Liver (tissue), 9 donors: ENCODE data around the gene RGL2. TPM values are rescaled to one million over a fixed set of nuclear protein-coding genes. Genes with fewer than 3 reads are reported as not detected.

Experiments
- DNase-seq: peaks from one replicate; pipeline ENCODE4 v3.0.0-alpha.2; 2017; ENCODE audit warnings: low spot score
- H3K27ac ChIP-seq, 2 donors: one replicate each; pipeline ENCODE4 v1.7.0; 2013; ENCODE audit warnings: inconsistent platforms in 2 of 2, low read length in 2 of 2, control low read depth in 1 of 2, low read depth in 1 of 2, mild to moderate bottlenecking in 1 of 2
- H3K27me3 ChIP-seq, 4 donors: one replicate each; pipeline versions ENCODE4 v1.6.1 to v1.7.0; 2013; ENCODE audit warnings: low read length in 3 of 4, inconsistent platforms in 1 of 4, mild to moderate bottlenecking in 1 of 4, moderate library complexity in 1 of 4; ENCODE audit not compliant: control insufficient read depth in 4 of 4, insufficient read depth in 4 of 4
- H3K36me3 ChIP-seq, 4 donors: one replicate each; pipeline versions ENCODE4 v1.6.1 to v1.7.0; 2013; ENCODE audit warnings: low read length in 3 of 4, mild to moderate bottlenecking in 3 of 4, low read depth in 1 of 4, moderate library complexity in 1 of 4; ENCODE audit not compliant: control insufficient read depth in 4 of 4, insufficient read depth in 3 of 4
- H3K4me1 ChIP-seq, 4 donors: one replicate each; pipeline versions ENCODE4 v1.6.1 to v1.7.0; 2013; ENCODE audit warnings: low read length in 3 of 4, mild to moderate bottlenecking in 3 of 4, moderate library complexity in 1 of 4; ENCODE audit not compliant: control insufficient read depth in 4 of 4, insufficient read depth in 4 of 4
- H3K4me3 ChIP-seq, 3 donors: one replicate each; pipeline versions ENCODE4 v1.6.1 to v1.7.0; 2013; ENCODE audit warnings: low read length in 3 of 3, control low read depth in 1 of 3, low read depth in 1 of 3, mild to moderate bottlenecking in 1 of 3
- H3K9ac ChIP-seq, 2 donors: one replicate each; pipeline ENCODE4 v1.7.0; 2013; ENCODE audit warnings: low read length in 2 of 2, mild to moderate bottlenecking in 2 of 2, moderate library complexity in 2 of 2, control low read depth in 1 of 2, low read depth in 1 of 2
- H3K9me3 ChIP-seq, 4 donors: one replicate each; pipeline versions ENCODE4 v1.6.1 to v1.7.0; 2013; ENCODE audit warnings: low read length in 3 of 4; ENCODE audit not compliant: control insufficient read depth in 4 of 4
- FOXA1 ChIP-seq: IDR thresholded peaks from 2 replicates; pipeline ENCODE4 v1.6.1; 2016; ENCODE audit warnings: antibody characterized with exemption
- FOXA2 ChIP-seq: IDR thresholded peaks from 2 replicates; pipeline ENCODE4 v1.6.1; 2016; ENCODE audit warnings: antibody characterized with exemption
- HNF4A ChIP-seq, 2 donors: conservative IDR thresholded peaks; 2 replicates each; pipeline ENCODE4 v1.6.1; 2016; ENCODE audit warnings: antibody characterized with exemption in 2 of 2, mild to moderate bottlenecking in 2 of 2
- HNF4G ChIP-seq: IDR thresholded peaks from 2 replicates; pipeline ENCODE4 v1.6.1; 2016; ENCODE audit warnings: antibody characterized with exemption
- RAD21 ChIP-seq, 2 donors: IDR thresholded peaks; 2 replicates each; pipeline ENCODE4 v1.6.1; 2016; ENCODE audit warnings: antibody characterized with exemption in 2 of 2, mild to moderate bottlenecking in 2 of 2
- RXRA ChIP-seq, 2 donors: IDR thresholded peaks; 2 replicates each; pipeline ENCODE4 v1.6.1; 2017 to 2018; ENCODE audit warnings: antibody characterized with exemption in 2 of 2, mild to moderate bottlenecking in 1 of 2
- YY1 ChIP-seq: IDR thresholded peaks from 2 replicates; pipeline ENCODE4 v1.6.1; 2016; ENCODE audit warnings: antibody characterized with exemption, mild to moderate bottlenecking
- WGBS: extraction: QIAGEN DNeasy Blood & Tissue Kit; methylation state at CpG from one replicate; pipeline ENCODE4 v1.1.7; 2013; 5-methylcytosine and 5-hydroxymethylcytosine counted together
- polyA plus RNA-seq, 2 donors: library from polyadenylated mRNA; stranded (reverse) in 1 of 2; unstranded in 1 of 2; fragments of 200-250 nt in 1 of 2; fragments of >200 nt in 1 of 2; fragmentation: Nextera tagmentation in 1 of 2; extraction: Ambion mirVana in 1 of 2; gene quantifications; one replicate each; pipeline versions ENCODE4 v1.2.1 to v1.2.3, GENCODE V29; 2013 to 2015
- total RNA-seq, 2 donors: library from RNA; depleted of rRNA; stranded (reverse); fragments of >200 nt; gene quantifications; one replicate each; pipeline ENCODE4 v1.2.3, GENCODE V29; 2014
- TF ChIP-seq, protein P1 (sequence below): IDR thresholded peaks from 2 replicates; pipeline ENCODE4 v1.6.1; 2016; ENCODE audit warnings: antibody characterized with exemption, mild to moderate bottlenecking
- TF ChIP-seq, protein P2 (sequence below): fragments of 150-350 bp; IDR thresholded peaks from 2 replicates; pipeline ENCODE4 v1.5.1; 2017; ENCODE audit warnings: improper control_type of control experiment, low read depth, low read length; ENCODE audit not compliant: missing input control
- TF ChIP-seq, protein P3 (sequence below): IDR thresholded peaks from 2 replicates; pipeline ENCODE4 v1.6.1; 2016; ENCODE audit warnings: antibody characterized with exemption
- donor health status: healthy.
- donor health status: healthy.
- donor health status: healthy.
- donor health status: healthy.
- donor health status: healthy.

RGL2 gene
- total and polyA plus RNA-seq, 4 donors = 16.7 to 22.8 (median 17.3) TPM

DNA sequence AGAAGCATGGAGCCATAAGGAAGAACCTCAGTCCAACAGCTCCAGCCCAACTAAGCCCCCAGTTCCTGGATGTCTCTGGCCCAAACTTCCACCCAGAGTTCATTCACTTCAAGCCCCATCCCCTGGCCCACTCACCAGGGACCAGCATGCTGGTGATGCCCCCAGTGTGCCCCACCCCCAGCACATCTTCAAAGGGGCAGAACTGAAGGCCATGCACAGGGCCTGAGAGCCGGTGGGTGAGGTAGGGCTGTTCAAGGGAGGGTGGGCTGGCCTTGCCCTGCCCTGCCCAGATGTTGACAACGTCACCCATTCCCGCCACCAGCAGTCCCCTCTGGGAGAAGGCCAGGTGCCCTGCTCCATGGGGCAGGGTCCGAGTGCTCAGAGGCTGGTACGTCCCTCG lies 18.2 kb downstream of the RGL2 start (continued):
- TF ChIP-seq, protein P1, sequence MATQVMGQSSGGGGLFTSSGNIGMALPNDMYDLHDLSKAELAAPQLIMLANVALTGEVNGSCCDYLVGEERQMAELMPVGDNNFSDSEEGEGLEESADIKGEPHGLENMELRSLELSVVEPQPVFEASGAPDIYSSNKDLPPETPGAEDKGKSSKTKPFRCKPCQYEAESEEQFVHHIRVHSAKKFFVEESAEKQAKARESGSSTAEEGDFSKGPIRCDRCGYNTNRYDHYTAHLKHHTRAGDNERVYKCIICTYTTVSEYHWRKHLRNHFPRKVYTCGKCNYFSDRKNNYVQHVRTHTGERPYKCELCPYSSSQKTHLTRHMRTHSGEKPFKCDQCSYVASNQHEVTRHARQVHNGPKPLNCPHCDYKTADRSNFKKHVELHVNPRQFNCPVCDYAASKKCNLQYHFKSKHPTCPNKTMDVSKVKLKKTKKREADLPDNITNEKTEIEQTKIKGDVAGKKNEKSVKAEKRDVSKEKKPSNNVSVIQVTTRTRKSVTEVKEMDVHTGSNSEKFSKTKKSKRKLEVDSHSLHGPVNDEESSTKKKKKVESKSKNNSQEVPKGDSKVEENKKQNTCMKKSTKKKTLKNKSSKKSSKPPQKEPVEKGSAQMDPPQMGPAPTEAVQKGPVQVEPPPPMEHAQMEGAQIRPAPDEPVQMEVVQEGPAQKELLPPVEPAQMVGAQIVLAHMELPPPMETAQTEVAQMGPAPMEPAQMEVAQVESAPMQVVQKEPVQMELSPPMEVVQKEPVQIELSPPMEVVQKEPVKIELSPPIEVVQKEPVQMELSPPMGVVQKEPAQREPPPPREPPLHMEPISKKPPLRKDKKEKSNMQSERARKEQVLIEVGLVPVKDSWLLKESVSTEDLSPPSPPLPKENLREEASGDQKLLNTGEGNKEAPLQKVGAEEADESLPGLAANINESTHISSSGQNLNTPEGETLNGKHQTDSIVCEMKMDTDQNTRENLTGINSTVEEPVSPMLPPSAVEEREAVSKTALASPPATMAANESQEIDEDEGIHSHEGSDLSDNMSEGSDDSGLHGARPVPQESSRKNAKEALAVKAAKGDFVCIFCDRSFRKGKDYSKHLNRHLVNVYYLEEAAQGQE = no peak
- TF ChIP-seq, protein P2, sequence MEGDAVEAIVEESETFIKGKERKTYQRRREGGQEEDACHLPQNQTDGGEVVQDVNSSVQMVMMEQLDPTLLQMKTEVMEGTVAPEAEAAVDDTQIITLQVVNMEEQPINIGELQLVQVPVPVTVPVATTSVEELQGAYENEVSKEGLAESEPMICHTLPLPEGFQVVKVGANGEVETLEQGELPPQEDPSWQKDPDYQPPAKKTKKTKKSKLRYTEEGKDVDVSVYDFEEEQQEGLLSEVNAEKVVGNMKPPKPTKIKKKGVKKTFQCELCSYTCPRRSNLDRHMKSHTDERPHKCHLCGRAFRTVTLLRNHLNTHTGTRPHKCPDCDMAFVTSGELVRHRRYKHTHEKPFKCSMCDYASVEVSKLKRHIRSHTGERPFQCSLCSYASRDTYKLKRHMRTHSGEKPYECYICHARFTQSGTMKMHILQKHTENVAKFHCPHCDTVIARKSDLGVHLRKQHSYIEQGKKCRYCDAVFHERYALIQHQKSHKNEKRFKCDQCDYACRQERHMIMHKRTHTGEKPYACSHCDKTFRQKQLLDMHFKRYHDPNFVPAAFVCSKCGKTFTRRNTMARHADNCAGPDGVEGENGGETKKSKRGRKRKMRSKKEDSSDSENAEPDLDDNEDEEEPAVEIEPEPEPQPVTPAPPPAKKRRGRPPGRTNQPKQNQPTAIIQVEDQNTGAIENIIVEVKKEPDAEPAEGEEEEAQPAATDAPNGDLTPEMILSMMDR = no peak
- TF ChIP-seq FOXA2 (no peak), RAD21 (IDR thresholded peaks at IDR 0.05) (no peak)

DNA sequence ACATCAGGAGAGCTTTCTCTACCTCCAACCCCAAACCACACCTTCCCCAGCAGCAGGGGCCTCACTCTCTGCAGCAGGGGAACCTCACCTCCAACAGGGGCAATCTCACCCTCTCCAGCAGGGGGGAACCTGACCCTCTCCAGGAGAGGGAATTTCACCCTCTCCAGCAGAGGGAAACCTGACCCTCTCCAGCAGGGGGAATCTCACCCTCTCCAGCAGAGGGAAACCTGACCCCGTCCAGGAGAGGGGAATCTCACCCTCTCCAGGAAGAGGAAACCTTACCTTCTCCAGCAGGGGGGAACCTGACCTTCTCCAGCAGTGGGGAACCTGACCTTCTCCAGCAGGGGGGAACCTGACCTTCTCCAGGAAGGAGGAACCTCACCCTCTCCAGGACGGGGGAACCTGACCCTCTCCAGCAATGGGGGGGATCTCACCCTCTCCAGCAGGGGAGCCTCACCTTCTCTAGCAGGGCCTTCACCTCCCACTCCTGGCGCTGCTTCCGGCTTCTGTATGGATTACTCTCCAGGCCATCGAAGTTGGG lies 18.7 kb downstream of the RGL2 start:
- Histone ChIP-seq H3K4me3 (no peak overlapping the region), H3K9me3 (no peaks in the 10 kb centered on the region), H3K9ac (no peak overlapping the region), H3K4me1 (peaks cover 0 to 21% (median 10%) of the 10 kb centered on the region in 4 donors), H3K36me3 (peaks cover 0 to 51% (median 15%) of the 10 kb centered on the region in 4 donors), H3K27me3 (no peaks in the 10 kb centered on the region), H3K27ac (no peak overlapping the region)
- WGBS = 76% methylated on average over 5 of the region's 5 CpGs
- DNase-seq = no peak
- TF ChIP-seq RAD21 (IDR thresholded peaks at IDR 0.05) = peak; percentile 55 to 79
- TF ChIP-seq, protein P2 = peak; percentile 45
- no peak for TF ChIP-seq FOXA1

DNA sequence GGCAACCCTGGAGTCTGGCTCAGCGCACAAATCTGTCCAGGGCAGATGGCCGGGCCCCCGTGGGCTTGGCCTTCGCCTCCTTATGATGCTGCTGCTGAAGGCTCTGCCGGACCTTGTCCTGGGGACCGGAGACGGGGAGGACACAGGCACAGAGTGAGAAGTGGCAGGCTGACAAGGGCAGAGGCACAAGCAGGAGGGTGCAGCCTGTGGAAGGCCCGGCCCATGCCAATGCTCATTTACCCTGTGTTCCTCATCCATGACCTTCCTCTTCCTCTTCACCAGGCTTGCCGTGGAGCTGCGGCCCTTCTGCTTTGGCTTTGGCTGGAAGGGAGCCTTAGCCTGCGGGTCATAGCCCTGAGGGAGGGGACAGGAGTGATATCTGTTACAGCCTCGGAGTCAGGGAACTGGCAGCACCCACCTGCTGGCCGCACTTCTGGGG lies 19.5 kb downstream of the RGL2 start:
- no peak overlapping the region for H3K4me3 ChIP-seq
- 75% methylated on average over 13 of the region's 13 CpGs for WGBS
- no peak overlapping the region for H3K9ac ChIP-seq
- H3K27ac ChIP-seq = no peak overlapping the region
- TF ChIP-seq, protein P2 = no peak
- TF ChIP-seq RXRA (IDR thresholded peaks at IDR 0.05) (no peak), RAD21 (IDR thresholded peaks at IDR 0.05) (no peak), HNF4A (conservative IDR thresholded peaks at IDR 0.05) (no peak), FOXA2 (no peak), HNF4G (no peak), YY1 (no peak)
- TF ChIP-seq, protein P1 = no peak
- TF ChIP-seq, protein P3, sequence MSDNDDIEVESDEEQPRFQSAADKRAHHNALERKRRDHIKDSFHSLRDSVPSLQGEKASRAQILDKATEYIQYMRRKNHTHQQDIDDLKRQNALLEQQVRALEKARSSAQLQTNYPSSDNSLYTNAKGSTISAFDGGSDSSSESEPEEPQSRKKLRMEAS = no peak
- peaks cover 2 to 29% (median 15%) of the 10 kb centered on the region in 4 donors for H3K4me1 ChIP-seq
- no peak for DNase-seq
- H3K27me3 ChIP-seq = no peaks in the 10 kb centered on the region
- no peaks in the 10 kb centered on the region for H3K9me3 ChIP-seq
- peaks cover 0 to 51% (median 14%) of the 10 kb centered on the region in 4 donors for H3K36me3 ChIP-seq
